Vagina (tissue), 2 donors: ENCODE measurements around the gene SESTD1.

ENCODE experiments used
- CTCF ChIP-seq, 3 experiments: fragments of 450-650 bp in 2 of 3; fragments of 200-600 bp in 1 of 3; sonication (generic) in 1 of 3; IDR thresholded peaks; one replicate each; pipeline ENCODE4 v1.5.1; 2017 to 2019; ENCODE audit warnings: antibody characterized with exemption in 3 of 3, mild to moderate bottlenecking in 2 of 3, moderate library complexity in 2 of 3
- POLR2AphosphoS5 ChIP-seq, 2 donors: sonication (generic); formaldehyde crosslinking; IDR thresholded peaks; one replicate each; pipeline ENCODE4 v1.9.0; 2017; ENCODE audit warnings: antibody characterized with exemption in 2 of 2, mild to moderate bottlenecking in 2 of 2, low read depth in 1 of 2; ENCODE audit not compliant: insufficient read depth in 1 of 2

- no peak for TF ChIP-seq CTCF (IDR thresholded peaks at IDR 0.05)
- TF ChIP-seq POLR2AphosphoS5 (IDR thresholded peaks at IDR 0.05; ENCODE audit: insufficient read depth in 1 of 2, low read depth in 1 of 2): no peak
These were observed 134.1 kb downstream of the SESTD1 start for GRCh38 chr2:179130560-179130959.
